ENCODE measurements around the gene AQP5. TPM values are rescaled to one million over a fixed set of nuclear protein-coding genes. Genes with fewer than 3 reads are reported as not detected.
A peak's percentile ranks its signal among the peaks of the same experiment; 100 is the strongest.
"Not testable (repeated sequence)": the region's sequence is repeated elsewhere in the genome, so short reads cannot be mapped to it uniquely, and the experiment has no call there.

Gene AQP5
- total RNA-seq, 1 donor, result not detected

- Histone ChIP-seq H3K4me2 (ENCODE audit: insufficient read depth, low read length) (no peak overlapping the region), H3K79me2 (ENCODE audit: insufficient read depth, low read length) (no peaks in the 10 kb centered on the region), H3K36me3 (ENCODE audit: insufficient read depth, low read length) (peaks cover 34% of the 10 kb centered on the region), H3K4me1 (ENCODE audit: insufficient read depth, low read length) (peaks cover 22% of the 10 kb centered on the region), H3K27ac (ENCODE audit: low read depth, low read length) (no peak overlapping the region), H3K4me3 (ENCODE audit: insufficient read depth, low read length) (no peak overlapping the region), H3K9me3 (ENCODE audit: low read depth, low read length) (no peaks in the 10 kb centered on the region), H4K20me1 (ENCODE audit: insufficient read depth, low read length) (no peaks in the 10 kb centered on the region), H2AFZ (ENCODE audit: low read length) (no peak overlapping the region), H3K27me3 (ENCODE audit: insufficient read depth, low read length) (no peaks in the 10 kb centered on the region)
- no peak for DNase-seq (ENCODE audit: insufficient read length, low spot score, missing footprints)
- TF ChIP-seq, protein P1, sequence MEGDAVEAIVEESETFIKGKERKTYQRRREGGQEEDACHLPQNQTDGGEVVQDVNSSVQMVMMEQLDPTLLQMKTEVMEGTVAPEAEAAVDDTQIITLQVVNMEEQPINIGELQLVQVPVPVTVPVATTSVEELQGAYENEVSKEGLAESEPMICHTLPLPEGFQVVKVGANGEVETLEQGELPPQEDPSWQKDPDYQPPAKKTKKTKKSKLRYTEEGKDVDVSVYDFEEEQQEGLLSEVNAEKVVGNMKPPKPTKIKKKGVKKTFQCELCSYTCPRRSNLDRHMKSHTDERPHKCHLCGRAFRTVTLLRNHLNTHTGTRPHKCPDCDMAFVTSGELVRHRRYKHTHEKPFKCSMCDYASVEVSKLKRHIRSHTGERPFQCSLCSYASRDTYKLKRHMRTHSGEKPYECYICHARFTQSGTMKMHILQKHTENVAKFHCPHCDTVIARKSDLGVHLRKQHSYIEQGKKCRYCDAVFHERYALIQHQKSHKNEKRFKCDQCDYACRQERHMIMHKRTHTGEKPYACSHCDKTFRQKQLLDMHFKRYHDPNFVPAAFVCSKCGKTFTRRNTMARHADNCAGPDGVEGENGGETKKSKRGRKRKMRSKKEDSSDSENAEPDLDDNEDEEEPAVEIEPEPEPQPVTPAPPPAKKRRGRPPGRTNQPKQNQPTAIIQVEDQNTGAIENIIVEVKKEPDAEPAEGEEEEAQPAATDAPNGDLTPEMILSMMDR (IDR thresholded peaks at IDR 0.05; ENCODE audit: extremely low read depth, low read depth, low read length), result no peak
Measured at GRCh38 chr12:49987625-49988303, 26.1 kb downstream of the AQP5 start.

GRCh38 chr12:49989400-49989799 lies 27.7 kb downstream of the AQP5 start:
- H3K36me3 ChIP-seq (ENCODE audit: insufficient read depth, low read length), result peaks cover 45% of the 10 kb centered on the region
- not testable (repeated sequence) for H3K79me2 ChIP-seq (ENCODE audit: insufficient read depth, low read length); H3K27me3 ChIP-seq (ENCODE audit: insufficient read depth, low read length); DNase-seq (ENCODE audit: insufficient read length, low spot score, missing footprints); H4K20me1 ChIP-seq (ENCODE audit: insufficient read depth, low read length); H2AFZ ChIP-seq (ENCODE audit: low read length); H3K9me3 ChIP-seq (ENCODE audit: low read depth, low read length); H3K4me3 ChIP-seq (ENCODE audit: insufficient read depth, low read length); H3K4me2 ChIP-seq (ENCODE audit: insufficient read depth, low read length); H3K4me1 ChIP-seq (ENCODE audit: insufficient read depth, low read length); H3K27ac ChIP-seq (ENCODE audit: low read depth, low read length)

DNA sequence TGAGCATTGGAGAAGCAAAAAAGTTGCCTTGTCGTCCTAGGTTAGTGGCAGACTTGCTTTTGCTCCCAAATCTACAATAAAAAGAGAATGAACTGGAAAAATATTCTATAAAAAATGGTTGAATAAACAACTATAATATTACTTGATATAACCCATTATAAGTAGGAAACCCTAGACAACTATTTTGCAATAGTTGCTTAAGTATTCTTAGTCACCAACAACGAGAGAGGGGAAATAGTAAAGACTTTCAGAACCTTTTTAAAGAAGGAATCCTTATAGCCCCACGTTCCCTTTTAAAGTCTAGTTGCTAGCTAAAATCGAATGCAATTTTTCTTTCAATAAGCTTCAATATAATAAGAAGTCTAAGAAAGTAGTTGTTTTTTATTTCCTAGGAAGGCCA lies 28.6 kb downstream of the AQP5 start:
- Histone ChIP-seq H2AFZ (ENCODE audit: low read length) (no peak overlapping the region), H3K9me3 (ENCODE audit: low read depth, low read length) (no peaks in the 10 kb centered on the region), H3K27ac (ENCODE audit: low read depth, low read length) (no peak overlapping the region), H3K79me2 (ENCODE audit: insufficient read depth, low read length) (no peaks in the 10 kb centered on the region), H3K4me2 (ENCODE audit: insufficient read depth, low read length) (no peak overlapping the region), H3K4me3 (ENCODE audit: insufficient read depth, low read length) (no peak overlapping the region), H3K36me3 (ENCODE audit: insufficient read depth, low read length) (peaks cover 46% of the 10 kb centered on the region), H3K4me1 (ENCODE audit: insufficient read depth, low read length) (peaks cover 4% of the 10 kb centered on the region), H4K20me1 (ENCODE audit: insufficient read depth, low read length) (no peaks in the 10 kb centered on the region), H3K27me3 (ENCODE audit: insufficient read depth, low read length) (no peaks in the 10 kb centered on the region)
- peak; percentile 69 for DNase-seq (ENCODE audit: insufficient read length, low spot score, missing footprints)
- TF ChIP-seq, protein P1 (IDR thresholded peaks at IDR 0.05; ENCODE audit: extremely low read depth, low read depth, low read length), result no peak

DNA sequence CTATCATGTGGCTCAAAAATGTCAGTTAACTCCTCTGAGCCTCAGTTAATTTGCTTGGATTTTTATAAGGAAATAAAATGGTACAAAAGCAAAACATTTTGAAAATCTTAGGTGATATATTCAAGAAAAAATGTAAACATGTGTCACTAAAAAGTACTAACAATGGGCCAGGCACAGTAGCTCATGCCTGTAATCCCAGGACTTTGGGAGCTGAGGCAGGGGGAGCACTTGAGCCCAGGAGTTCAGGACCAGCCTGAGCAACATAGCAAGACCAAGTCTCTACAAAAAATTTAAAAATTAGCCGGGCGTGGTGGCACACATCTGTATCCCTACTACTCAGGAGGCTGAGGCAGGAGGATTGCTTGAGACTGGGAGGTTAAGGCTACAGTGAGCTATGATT lies 36.8 kb downstream of the AQP5 start:
- H3K4me2 ChIP-seq (ENCODE audit: insufficient read depth, low read length), result no peak overlapping the region
- peaks cover 4% of the 10 kb centered on the region for H3K79me2 ChIP-seq (ENCODE audit: insufficient read depth, low read length)
- H3K27me3 ChIP-seq (ENCODE audit: insufficient read depth, low read length), result no peaks in the 10 kb centered on the region
- H3K9me3 ChIP-seq (ENCODE audit: low read depth, low read length), result no peaks in the 10 kb centered on the region
- DNase-seq (ENCODE audit: insufficient read length, low spot score, missing footprints), result no peak
- no peak overlapping the region for H3K4me3 ChIP-seq (ENCODE audit: insufficient read depth, low read length)
- no peak overlapping the region for H3K27ac ChIP-seq (ENCODE audit: low read depth, low read length)
- TF ChIP-seq, protein P1 (IDR thresholded peaks at IDR 0.05; ENCODE audit: extremely low read depth, low read depth, low read length), result no peak
- H3K36me3 ChIP-seq (ENCODE audit: insufficient read depth, low read length), result peaks cover 54% of the 10 kb centered on the region
- H2AFZ ChIP-seq (ENCODE audit: low read length), result no peak overlapping the region
- H4K20me1 ChIP-seq (ENCODE audit: insufficient read depth, low read length), result no peaks in the 10 kb centered on the region
- H3K4me1 ChIP-seq (ENCODE audit: insufficient read depth, low read length), result no peaks in the 10 kb centered on the region
